Measurements from ENCODE around the gene ZNF747. TPM values are rescaled to one million over a fixed set of nuclear protein-coding genes. Genes with fewer than 3 reads are reported as not detected.

The ZNF747 gene
- total RNA-seq, result 16.9 TPM

DNA sequence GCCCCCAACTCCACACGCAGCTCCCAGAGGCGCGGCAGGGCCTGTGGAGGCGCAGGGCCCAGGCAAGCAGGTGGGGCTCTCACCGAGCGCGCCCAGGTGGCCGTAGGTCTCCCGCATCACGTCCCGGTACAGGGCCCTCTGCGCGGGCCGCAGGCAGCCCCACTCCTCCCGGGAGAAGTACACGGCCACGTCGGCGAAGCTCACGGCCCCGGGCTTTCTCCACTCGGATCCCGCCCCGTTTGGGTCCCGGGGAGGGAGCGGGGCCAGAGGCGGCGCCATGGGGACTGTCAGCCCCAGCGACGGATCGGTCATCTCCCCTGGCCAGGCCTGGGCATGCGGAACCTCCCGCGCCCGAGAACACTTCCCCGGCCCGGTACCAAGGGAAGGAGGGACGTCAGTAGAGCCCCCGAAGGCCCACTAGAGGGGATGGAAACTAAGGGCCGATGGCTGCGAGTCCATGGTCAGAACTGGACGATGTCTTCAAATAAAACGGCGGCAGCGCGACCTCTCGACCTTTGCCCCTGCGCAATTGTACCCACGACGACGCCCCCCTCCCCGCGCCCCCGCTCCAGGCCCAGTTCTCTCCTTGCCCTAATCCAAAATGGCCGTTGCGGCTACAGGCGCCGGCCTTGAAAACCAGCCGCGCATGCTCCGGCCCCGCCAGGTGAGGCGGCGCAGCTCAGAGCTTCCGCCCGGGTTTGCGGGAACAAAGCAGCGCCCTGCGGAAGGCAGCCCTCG, at the start of gene ZNF747:
TSS of gene ZNF747 (minus strand) at position 491 of the 738 bp plus-strand sequence. CDS start at position 312, 179 bp downstream.

DNA sequence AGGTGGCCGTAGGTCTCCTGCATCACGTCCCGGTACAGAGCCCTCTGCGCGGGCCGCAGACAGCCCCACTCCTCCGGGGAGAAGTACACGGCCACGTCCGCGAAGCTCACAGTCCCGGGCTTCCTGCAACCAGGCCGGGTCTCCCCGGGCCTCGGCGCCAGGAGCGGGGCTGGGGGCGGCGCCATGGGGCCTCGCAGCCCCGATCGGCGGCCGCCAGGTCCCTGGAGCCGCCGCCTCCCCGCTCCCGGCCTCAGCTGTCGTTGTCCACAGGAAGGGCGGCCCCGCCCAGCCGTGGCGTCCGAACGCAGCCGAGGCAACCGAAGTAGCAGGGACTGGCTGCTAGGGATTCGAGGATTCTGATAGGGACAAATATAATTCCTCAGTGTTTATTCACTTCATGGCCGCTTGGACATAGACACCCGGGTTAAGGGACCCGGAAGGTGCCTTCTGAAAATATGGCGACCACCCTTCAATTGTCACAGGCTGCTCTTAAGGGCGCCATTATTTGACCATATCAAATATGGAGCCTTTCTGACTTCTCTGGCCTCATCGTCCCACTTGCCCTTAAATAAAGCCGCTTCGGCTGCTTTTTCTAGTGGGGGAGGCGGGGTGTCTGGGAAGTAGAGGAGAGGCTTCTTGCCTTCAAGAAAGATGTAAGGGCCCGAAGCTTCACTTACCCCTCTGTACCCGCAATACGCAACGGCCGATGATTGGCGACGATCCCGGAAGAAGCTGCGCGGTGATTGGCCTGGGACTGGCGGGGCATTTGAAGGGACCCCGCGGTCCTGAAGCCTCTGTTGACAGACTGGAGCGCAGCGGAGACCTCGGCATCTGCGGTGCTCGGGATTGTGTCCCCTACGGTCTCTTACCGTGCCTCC, 37.0 kb upstream of the ZNF747 start, which contains the start of gene ZNF688:
TSS of gene ZNF688 (minus strand) at position 270 of the 878 bp plus-strand sequence. CDS start at position 185, 85 bp downstream.

DNA sequence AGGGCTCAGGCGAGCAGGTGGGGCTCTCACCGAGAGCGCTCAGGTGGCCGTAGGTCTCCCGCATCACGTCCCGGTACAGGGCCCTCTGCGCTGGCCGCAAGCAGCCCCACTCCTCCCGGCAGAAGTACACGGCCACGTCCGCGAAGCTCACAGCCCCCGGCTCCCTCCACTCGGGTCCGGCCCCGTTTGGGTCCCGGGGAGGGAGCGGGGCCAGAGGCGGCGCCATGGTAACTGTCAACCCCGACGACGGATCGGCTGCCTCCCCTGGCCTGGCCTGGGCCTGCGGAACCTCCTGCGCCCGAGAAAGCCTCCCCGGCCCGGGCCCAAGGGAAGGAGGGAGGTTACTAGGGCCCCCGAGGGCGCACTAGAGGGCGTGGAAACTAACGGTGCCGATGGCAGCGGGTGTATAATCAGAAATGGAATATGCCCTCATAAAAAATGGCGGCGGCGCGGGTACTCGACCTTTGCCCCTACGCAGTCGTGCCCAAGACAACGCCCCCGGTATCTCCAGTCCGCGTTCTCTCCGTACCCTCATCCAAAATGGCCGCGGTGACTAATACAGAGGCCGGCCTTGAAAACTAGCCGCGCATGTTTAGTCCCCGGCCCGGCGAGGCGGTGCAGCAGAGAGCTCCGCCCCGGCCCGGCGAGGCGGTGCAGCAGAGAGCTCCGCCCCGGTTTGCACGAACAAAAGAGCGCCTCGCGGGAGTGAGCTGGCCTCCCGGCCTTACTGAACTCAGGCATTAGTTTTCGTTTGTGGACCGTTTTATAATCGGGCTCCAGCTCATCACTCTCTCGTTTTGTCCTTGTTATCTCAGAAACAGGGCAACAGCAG, 23.5 kb upstream of the ZNF747 start, which contains the start of gene ZNF764:
TSS of gene ZNF764 (minus strand) at position 418 of the 832 bp plus-strand sequence. CDS start at position 226, 192 bp downstream.

DNA sequence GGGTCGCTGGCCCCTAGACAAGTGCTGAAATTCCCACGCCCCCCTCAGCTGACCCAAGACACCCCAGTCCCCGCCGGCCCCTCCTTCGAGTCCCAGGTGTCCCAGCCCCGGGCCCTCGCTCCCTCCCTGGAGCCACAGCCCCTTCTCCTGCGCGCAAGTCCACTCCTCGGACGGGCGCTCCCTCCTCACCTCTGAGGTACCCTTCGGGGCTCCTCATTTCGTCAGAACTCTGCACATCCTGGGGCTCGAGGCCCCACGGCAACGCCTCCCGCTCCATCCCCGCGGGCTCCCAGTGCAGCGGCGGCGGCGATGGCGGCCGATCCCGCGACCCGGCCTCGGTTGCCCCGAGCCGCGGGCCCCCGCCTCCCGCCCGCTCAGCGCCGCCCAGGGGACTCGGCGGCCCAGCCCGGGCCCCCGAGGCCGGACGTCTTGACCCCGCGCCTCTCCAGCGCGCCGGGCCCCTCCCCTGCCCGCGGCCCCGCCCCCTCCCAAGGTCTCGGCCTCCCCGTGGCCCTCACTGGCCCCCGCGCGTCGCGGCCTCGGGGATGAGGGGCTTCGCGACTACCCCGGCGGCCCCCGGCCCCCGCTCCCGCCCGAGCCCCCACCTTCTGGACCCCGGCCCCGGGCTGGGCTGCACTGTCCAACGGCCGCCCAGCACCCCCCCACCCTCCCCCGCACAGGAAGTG, 8.4 kb downstream of the ZNF747 start, which contains the start of gene ZNF768:
TSS of gene ZNF768 (minus strand) at position 430 of the 686 bp plus-strand sequence. CDS start at position 277, 153 bp downstream.

Small RNA genes within 50 kb of the gene (small RNA-seq; reads per million reads assigned to genes)
- gene MIR4518 (ENCODE audit: low replicate concordance) (not detected), gene RNU7-61P (ENCODE audit: low replicate concordance) (not detected)

Other genes with a start within 250 kb of the ZNF747 start
- gene CD2BP2, start 179.6 kb downstream of the ZNF747 start, total RNA-seq, result 27.7 TPM
- gene TBC1D10B, start 164.4 kb downstream of the ZNF747 start, total RNA-seq, result 30.4 TPM
- gene MYL11, start 160.1 kb downstream of the ZNF747 start, total RNA-seq, result 1,522 TPM
- gene SEPTIN1, start 152.3 kb downstream of the ZNF747 start, total RNA-seq, result 0.41 TPM
- 11.4 TPM for gene ZNF48, start 139.4 kb downstream of the ZNF747 start, total RNA-seq
- 12.3 TPM for gene ZNF771, start 127.3 kb downstream of the ZNF747 start, total RNA-seq
- gene DCTPP1, start 104.8 kb downstream of the ZNF747 start, total RNA-seq, result 26.9 TPM
- 47.6 TPM for gene SEPHS2, start 89.0 kb downstream of the ZNF747 start, total RNA-seq
- gene ITGAL, start 62.1 kb downstream of the ZNF747 start, total RNA-seq, result 9.5 TPM
- gene ZNF768, start 8.3 kb downstream of the ZNF747 start, total RNA-seq, result 33.8 TPM
- gene ZNF764, start 23.5 kb upstream of the ZNF747 start, total RNA-seq, result 14.5 TPM
- 12.1 TPM for gene ZNF688, start 36.9 kb upstream of the ZNF747 start, total RNA-seq
- 20.3 TPM for gene ZNF785, start 50.8 kb upstream of the ZNF747 start, total RNA-seq
- gene ZNF689, start 75.5 kb upstream of the ZNF747 start, total RNA-seq, result 10.0 TPM
- 18.8 TPM for gene PRR14, start 116.1 kb upstream of the ZNF747 start, total RNA-seq
- 31.3 TPM for gene FBRS, start 123.6 kb upstream of the ZNF747 start, total RNA-seq
- gene SRCAP, start 164.3 kb upstream of the ZNF747 start, total RNA-seq, result 47.5 TPM
- 22.6 TPM for gene PHKG2, start 213.6 kb upstream of the ZNF747 start, total RNA-seq
- gene CFAP119, start 227.2 kb upstream of the ZNF747 start, total RNA-seq, result 7.0 TPM
- gene RNF40, start 227.5 kb upstream of the ZNF747 start, total RNA-seq, result 92.8 TPM